Immature natural killer cell (primary cell): Measurements from ENCODE around the gene SLC27A4. TPM values are rescaled to one million over a fixed set of nuclear protein-coding genes. Genes with fewer than 3 reads are reported as not detected.
A peak's percentile ranks its signal among the peaks of the same experiment; 100 is the strongest.

Experiments
- DNase-seq, 3 donors: peaks; one replicate each; pipeline ENCODE4 v3.0.0; 2022; ENCODE audit warnings: mixed read lengths in 1 of 3
- H3K27ac Mint-ChIP-seq, 6 donors: one replicate each; pipeline ENCODE4 v1.8.0; 2020; ENCODE audit warnings: mixed read lengths in 6 of 6, mild to moderate bottlenecking in 5 of 6, inconsistent platforms in 4 of 6, moderate library complexity in 3 of 6
- H3K27me3 Mint-ChIP-seq, 3 donors: one replicate each; pipeline ENCODE4 v1.8.0; 2020 to 2021; ENCODE audit warnings: low read depth in 3 of 3, mild to moderate bottlenecking in 3 of 3, mixed read lengths in 3 of 3, moderate library complexity in 3 of 3, inconsistent platforms in 1 of 3
- H3K36me3 Mint-ChIP-seq, 3 donors: one replicate each; pipeline ENCODE4 v1.8.0; 2020; ENCODE audit warnings: mixed read lengths in 3 of 3, inconsistent platforms in 2 of 3, mild to moderate bottlenecking in 2 of 3
- H3K4me1 Mint-ChIP-seq, 2 donors: one replicate each; pipeline ENCODE4 v1.8.0; 2020; ENCODE audit warnings: inconsistent platforms in 2 of 2, mild to moderate bottlenecking in 2 of 2, mixed read lengths in 2 of 2, moderate library complexity in 1 of 2
- H3K4me3 Mint-ChIP-seq, 5 donors: one replicate each; pipeline ENCODE4 v1.8.0; 2020; ENCODE audit warnings: mild to moderate bottlenecking in 5 of 5, mixed read lengths in 5 of 5, inconsistent platforms in 3 of 5, moderate library complexity in 3 of 5
- H3K9me3 Mint-ChIP-seq, 6 donors: one replicate each; pipeline ENCODE4 v1.8.0; 2020; ENCODE audit warnings: mild to moderate bottlenecking in 6 of 6, mixed read lengths in 6 of 6, inconsistent platforms in 4 of 6, moderate library complexity in 3 of 6
- polyA plus RNA-seq, 3 donors: library from polyadenylated mRNA; unstranded; fragments of 300-500 nt; fragmentation: Illumina TruSeq; gene quantifications; one replicate each; pipeline ENCODE4 v1.2.3, GENCODE V29; 2021

The SLC27A4 gene
- polyA plus RNA-seq, result 10 to 100 TPM in 1 of 3 donors, 1 to 10 TPM in 2; 5.9 to 12.7 (median 7.4) TPM

- Mint-ChIP-seq H3K4me3 (peak within 1 kb of the TSS; percentile 88 to 100 (median 94)), H3K4me1 (peaks cover 8 to 12% of the 10 kb centered on the region in 2 donors), H3K27me3 (peaks cover 2 to 4% (median 4%) of the 10 kb centered on the region in 3 donors), H3K36me3 (peaks cover 0 to 14% (median 0%) of the 10 kb centered on the region in 3 donors), H3K9me3 (no peaks in the 10 kb centered on the region), H3K27ac (peak within 1 kb of the TSS; percentile 74 to 97 (median 89))
- DNase-seq, result peak; percentile 75 to 81 (median 79)
These were observed at the start of gene SLC27A4 for GRCh38 chr9:128339761-128340690. TSS of gene SLC27A4 (plus strand) at chr9:128340527. CDS start at chr9:128343133, 2,606 bp downstream.

- no peaks in the 10 kb centered on the region for H3K27me3 Mint-ChIP-seq
- no peak overlapping the region for H3K27ac Mint-ChIP-seq
- peaks cover 7 to 11% of the 10 kb centered on the region in 2 donors for H3K4me1 Mint-ChIP-seq
- H3K4me3 Mint-ChIP-seq, result no peak overlapping the region
- no peaks in the 10 kb centered on the region for H3K9me3 Mint-ChIP-seq
- peaks cover 4 to 12% (median 4%) of the 10 kb centered on the region in 3 donors for H3K36me3 Mint-ChIP-seq
- DNase-seq, result no peak
These were observed 48.3 kb upstream of the SLC27A4 start for GRCh38 chr9:128292009-128292408.

GRCh38 chr9:128293091-128293490 is 47.2 kb upstream of the SLC27A4 start:
- H3K27me3 Mint-ChIP-seq, result no peaks in the 10 kb centered on the region
- no peak for DNase-seq
- no peak overlapping the region for H3K27ac Mint-ChIP-seq
- H3K4me1 Mint-ChIP-seq, result peaks cover 7 to 11% of the 10 kb centered on the region in 2 donors
- no peak overlapping the region for H3K4me3 Mint-ChIP-seq
- peaks cover 4 to 8% (median 4%) of the 10 kb centered on the region in 3 donors for H3K36me3 Mint-ChIP-seq
- no peaks in the 10 kb centered on the region for H3K9me3 Mint-ChIP-seq

- H3K4me3 Mint-ChIP-seq, result no peak overlapping the region
- peaks cover 7 to 11% of the 10 kb centered on the region in 2 donors for H3K4me1 Mint-ChIP-seq
- H3K27ac Mint-ChIP-seq, result no peak overlapping the region
- H3K27me3 Mint-ChIP-seq, result no peaks in the 10 kb centered on the region
- H3K36me3 Mint-ChIP-seq, result peaks cover 0 to 4% (median under 1%) of the 10 kb centered on the region in 3 donors
- no peaks in the 10 kb centered on the region for H3K9me3 Mint-ChIP-seq
- no peak for DNase-seq
These were observed 46.2 kb upstream of the SLC27A4 start for GRCh38 chr9:128294142-128294541.

GRCh38 chr9:128296340-128297220 is 43.7 kb upstream of the SLC27A4 start:
- Mint-ChIP-seq H3K27ac (no peak overlapping the region), H3K9me3 (no peaks in the 10 kb centered on the region), H3K36me3 (peaks cover 0 to 4% (median 0%) of the 10 kb centered on the region in 3 donors), H3K4me3 (no peak overlapping the region), H3K27me3 (no peaks in the 10 kb centered on the region), H3K4me1 (peaks cover 7 to 11% of the 10 kb centered on the region in 2 donors)
- DNase-seq, result no peak

GRCh38 chr9:128297221-128297773 is 43.0 kb upstream of the SLC27A4 start:
- H3K4me3 Mint-ChIP-seq, result no peak overlapping the region
- H3K27ac Mint-ChIP-seq, result no peak overlapping the region
- H3K9me3 Mint-ChIP-seq, result no peaks in the 10 kb centered on the region
- no peak for DNase-seq
- peaks cover 7 to 11% of the 10 kb centered on the region in 2 donors for H3K4me1 Mint-ChIP-seq
- peaks cover 0 to 4% (median 0%) of the 10 kb centered on the region in 3 donors for H3K36me3 Mint-ChIP-seq
- no peaks in the 10 kb centered on the region for H3K27me3 Mint-ChIP-seq

GRCh38 chr9:128298535-128299482 is 41.5 kb upstream of the SLC27A4 start:
- H3K36me3 Mint-ChIP-seq, result peaks cover 0 to 4% (median 0%) of the 10 kb centered on the region in 3 donors
- H3K27ac Mint-ChIP-seq, result no peak overlapping the region

GRCh38 chr9:128304136-128304970 is 36.0 kb upstream of the SLC27A4 start:
- Mint-ChIP-seq H3K27ac (peak overlapping the region in 2 of 6 donors; percentile 11 to 71), H3K36me3 (peaks cover 0 to 7% (median 7%) of the 10 kb centered on the region in 3 donors), H3K4me1 (no peaks in the 10 kb centered on the region), H3K27me3 (peaks cover 0 to 2% (median 0%) of the 10 kb centered on the region in 3 donors), H3K4me3 (no peak overlapping the region), H3K9me3 (no peaks in the 10 kb centered on the region)
- DNase-seq, result no peak

More at GRCh38 chr9:128298535-128299482, 41.5 kb upstream of the SLC27A4 start:
- peaks cover 7 to 11% of the 10 kb centered on the region in 2 donors for H3K4me1 Mint-ChIP-seq
- no peaks in the 10 kb centered on the region for H3K9me3 Mint-ChIP-seq
- peaks cover 0 to 2% (median 0%) of the 10 kb centered on the region in 3 donors for H3K27me3 Mint-ChIP-seq
- H3K4me3 Mint-ChIP-seq, result no peak overlapping the region
- no peak for DNase-seq

GRCh38 chr9:128304971-128305288 is 35.4 kb upstream of the SLC27A4 start:
- no peak overlapping the region for H3K27ac Mint-ChIP-seq
- no peaks in the 10 kb centered on the region for H3K4me1 Mint-ChIP-seq
- peaks cover 0 to 12% (median 8%) of the 10 kb centered on the region in 3 donors for H3K36me3 Mint-ChIP-seq
- peaks cover 0 to 2% (median 0%) of the 10 kb centered on the region in 3 donors for H3K27me3 Mint-ChIP-seq
- H3K4me3 Mint-ChIP-seq, result no peak overlapping the region
- no peak for DNase-seq
- no peaks in the 10 kb centered on the region for H3K9me3 Mint-ChIP-seq

GRCh38 chr9:128309551-128309950 is 30.8 kb upstream of the SLC27A4 start:
- Mint-ChIP-seq H3K4me1 (no peaks in the 10 kb centered on the region), H3K27ac (no peak overlapping the region), H3K36me3 (peaks cover 0 to 24% (median 8%) of the 10 kb centered on the region in 3 donors), H3K9me3 (no peaks in the 10 kb centered on the region), H3K4me3 (no peak overlapping the region), H3K27me3 (no peaks in the 10 kb centered on the region)
- no peak for DNase-seq

- H3K4me1 Mint-ChIP-seq, result no peaks in the 10 kb centered on the region
- H3K36me3 Mint-ChIP-seq, result peaks cover 0 to 24% (median 8%) of the 10 kb centered on the region in 3 donors
- no peak overlapping the region for H3K27ac Mint-ChIP-seq
- DNase-seq, result no peak
- no peaks in the 10 kb centered on the region for H3K9me3 Mint-ChIP-seq
- no peak overlapping the region for H3K4me3 Mint-ChIP-seq
- H3K27me3 Mint-ChIP-seq, result no peaks in the 10 kb centered on the region
These were observed 29.9 kb upstream of the SLC27A4 start for GRCh38 chr9:128310461-128310860.

- DNase-seq, result no peak
- Mint-ChIP-seq H3K4me1 (no peaks in the 10 kb centered on the region), H3K36me3 (peaks cover 0 to 15% (median 4%) of the 10 kb centered on the region in 3 donors), H3K27me3 (no peaks in the 10 kb centered on the region), H3K27ac (no peak overlapping the region), H3K9me3 (no peaks in the 10 kb centered on the region), H3K4me3 (no peak overlapping the region)
These were observed 25.6 kb upstream of the SLC27A4 start for GRCh38 chr9:128314697-128315096.
